ENCODE measurements around the gene CELA2A.
"Not testable (repeated sequence)": the region's sequence is repeated elsewhere in the genome, so short reads cannot be mapped to it uniquely, and the experiment has no call there.

CELA2A gene

GRCh38 chr1:15468145-15468544 is 11.6 kb downstream of the CELA2A start:
- DNase-seq (ENCODE audit: low read depth in 2 of 2): no peak

- no peak for DNase-seq (ENCODE audit: low read depth in 2 of 2)
These were observed 12.8 kb downstream of the CELA2A start for GRCh38 chr1:15469361-15469760.

- DNase-seq (ENCODE audit: low read depth in 2 of 2): not testable (repeated sequence)
These were observed 13.4 kb downstream of the CELA2A start for GRCh38 chr1:15469821-15470448.

GRCh38 chr1:15471067-15471466 is 14.5 kb downstream of the CELA2A start:
- DNase-seq (ENCODE audit: low read depth in 2 of 2): not testable (repeated sequence)

- not testable (repeated sequence) for DNase-seq (ENCODE audit: low read depth in 2 of 2)
These were observed 15.2 kb downstream of the CELA2A start for GRCh38 chr1:15471723-15472122.

- no peak for DNase-seq (ENCODE audit: low read depth in 2 of 2)
These were observed 16.1 kb downstream of the CELA2A start for GRCh38 chr1:15472587-15472986.

GRCh38 chr1:15475752-15476314 is 19.3 kb downstream of the CELA2A start, which contains the start of gene CELA2B:
Gene CELA2B (plus strand): TSS chr1:15476104. CDS start chr1:15476126, 22 bp downstream.
- DNase-seq (ENCODE audit: low read depth in 2 of 2): no peak

- no peak for DNase-seq (ENCODE audit: low read depth in 2 of 2)
These were observed 20.4 kb downstream of the CELA2A start for GRCh38 chr1:15476927-15477326.

GRCh38 chr1:15477646-15478212 is 21.2 kb downstream of the CELA2A start:
- no peak for DNase-seq (ENCODE audit: low read depth in 2 of 2)

- no peak for DNase-seq (ENCODE audit: low read depth in 2 of 2)
These were observed 23.3 kb downstream of the CELA2A start for GRCh38 chr1:15479654-15480347.

GRCh38 chr1:15482455-15482854 is 25.9 kb downstream of the CELA2A start:
- DNase-seq (ENCODE audit: low read depth in 2 of 2): not testable (repeated sequence)

- DNase-seq (ENCODE audit: low read depth in 2 of 2): not testable (repeated sequence)
These were observed 26.5 kb downstream of the CELA2A start for GRCh38 chr1:15482983-15483543.

GRCh38 chr1:15483971-15484370 is 27.4 kb downstream of the CELA2A start:
- DNase-seq (ENCODE audit: low read depth in 2 of 2): no peak

- not testable (repeated sequence) for DNase-seq (ENCODE audit: low read depth in 2 of 2)
These were observed 27.9 kb downstream of the CELA2A start for GRCh38 chr1:15484443-15484842.

- DNase-seq (ENCODE audit: low read depth in 2 of 2): no peak
These were observed 29.1 kb downstream of the CELA2A start for GRCh38 chr1:15485636-15486035.

- not testable (repeated sequence) for DNase-seq (ENCODE audit: low read depth in 2 of 2)
These were observed 30.5 kb downstream of the CELA2A start for GRCh38 chr1:15486844-15487610.

GRCh38 chr1:15488371-15488770 is 31.8 kb downstream of the CELA2A start:
- DNase-seq (ENCODE audit: low read depth in 2 of 2): no peak

GRCh38 chr1:15489052-15489736 is 32.7 kb downstream of the CELA2A start:
- no peak for DNase-seq (ENCODE audit: low read depth in 2 of 2)

GRCh38 chr1:15491010-15491409 is 34.5 kb downstream of the CELA2A start:
- DNase-seq (ENCODE audit: low read depth in 2 of 2): not testable (repeated sequence)

- DNase-seq (ENCODE audit: low read depth in 2 of 2): no peak
These were observed 36.1 kb downstream of the CELA2A start for GRCh38 chr1:15492596-15492995.

- no peak for DNase-seq (ENCODE audit: low read depth in 2 of 2)
These were observed 37.4 kb downstream of the CELA2A start for GRCh38 chr1:15493869-15494390.

All from stimulated activated CD8-positive, alpha-beta memory T cell treated with anti-CD3 and anti-CD28 coated beads, Interleukin-7, amount 100 ng/mL, for 4 hours (primary cell).